SK-N-SH treated with all-trans-retinoic acid at 6 μM for 48 hours (cell line): ENCODE results near the gene DRG2.

Experiments used
- ATAC-seq: fragments of 200-7000 bp; cut with Tn5 transposase; 3 replicates; pipeline ENCODE4 v1.9.1; 2020; ENCODE audit warnings: mild to moderate bottlenecking, moderate library complexity
- ISL1 ChIP-seq: fragments of 250-450 bp; sonication (Bioruptor Pico); IDR thresholded peaks from 2 replicates; pipeline ENCODE4 v2.1.2; 2022; ENCODE audit warnings: mild to moderate bottlenecking, moderate library complexity
- RARB ChIP-seq: fragments of 250-450 bp; sonication (Bioruptor Pico); IDR thresholded peaks from 2 replicates; pipeline ENCODE4 v1.8.0; 2021; ENCODE audit warnings: mild to moderate bottlenecking, moderate library complexity
- SNAI2 ChIP-seq: fragments of 250-450 bp; sonication (Bioruptor Pico); IDR thresholded peaks from 2 replicates; pipeline ENCODE4 v1.5.0; 2020; ENCODE audit warnings: mild to moderate bottlenecking, moderate library complexity
- TSHZ2 ChIP-seq: fragments of 250-450 bp; sonication (Bioruptor Pico); IDR thresholded peaks from 2 replicates; pipeline ENCODE4 v1.5.0; 2020; ENCODE audit warnings: mild to moderate bottlenecking, moderate library complexity
- ZFP3 ChIP-seq: fragments of 250-450 bp; sonication (Bioruptor Pico); IDR thresholded peaks from 2 replicates; pipeline ENCODE4 v1.5.0; 2020; ENCODE audit warnings: mild to moderate bottlenecking, moderate library complexity
- ZNF8 ChIP-seq: fragments of 450-650 bp; formaldehyde crosslinking; IDR thresholded peaks from 2 replicates; pipeline ENCODE4 v1.5.0; 2020; ENCODE audit warnings: mild to moderate bottlenecking, moderate library complexity

DRG2 gene

GRCh38 chr17:18156976-18157280, 69.2 kb downstream of the DRG2 start:
- no peak for ATAC-seq
- no peak for TF ChIP-seq ZFP3 (CRISPR knock-in tag)
- no peak for TF ChIP-seq SNAI2 (CRISPR knock-in tag)
- TF ChIP-seq RARB (CRISPR knock-in tag), result no peak
- no peak for TF ChIP-seq ISL1 (CRISPR knock-in tag)
- no peak for TF ChIP-seq ZNF8 (CRISPR knock-in tag)
- no peak for TF ChIP-seq TSHZ2 (CRISPR knock-in tag)
